Measurements from ENCODE around the gene AIG1. TPM values are rescaled to one million over a fixed set of nuclear protein-coding genes. Genes with fewer than 3 reads are reported as not detected.

AIG1 gene
- total RNA-seq, 3 donors from 2014 or later (not counting 1 experiment from before 2014, with no cell fraction given) = 5.6 to 8.9 (median 6.2) TPM

GRCh38 chr6:143258945-143259344 lies 198.3 kb downstream of the AIG1 start:
- Histone ChIP-seq H3K36me3 (ENCODE audit: control insufficient read depth, insufficient read depth, low read length) (no peaks in the 10 kb centered on the region), H3K9me3 (ENCODE audit: control insufficient read depth, insufficient read depth, low read length) (no peaks in the 10 kb centered on the region), H3K4me1 (ENCODE audit: control insufficient read depth, insufficient read depth, low read length) (no peaks in the 10 kb centered on the region), H3K4me3 (ENCODE audit: low read length) (no peak overlapping the region), H3K27me3 (ENCODE audit: control insufficient read depth, insufficient read depth, low read length) (no peaks in the 10 kb centered on the region), H3K27ac (ENCODE audit: low read length) (no peak overlapping the region)
- H3K36me3 Mint-ChIP-seq = no peaks in the 10 kb centered on the region
- DNase-seq (no peak), ATAC-seq (no peak)
- H3K4me3 Mint-ChIP-seq = no peak overlapping the region
- TF ChIP-seq, protein P1, sequence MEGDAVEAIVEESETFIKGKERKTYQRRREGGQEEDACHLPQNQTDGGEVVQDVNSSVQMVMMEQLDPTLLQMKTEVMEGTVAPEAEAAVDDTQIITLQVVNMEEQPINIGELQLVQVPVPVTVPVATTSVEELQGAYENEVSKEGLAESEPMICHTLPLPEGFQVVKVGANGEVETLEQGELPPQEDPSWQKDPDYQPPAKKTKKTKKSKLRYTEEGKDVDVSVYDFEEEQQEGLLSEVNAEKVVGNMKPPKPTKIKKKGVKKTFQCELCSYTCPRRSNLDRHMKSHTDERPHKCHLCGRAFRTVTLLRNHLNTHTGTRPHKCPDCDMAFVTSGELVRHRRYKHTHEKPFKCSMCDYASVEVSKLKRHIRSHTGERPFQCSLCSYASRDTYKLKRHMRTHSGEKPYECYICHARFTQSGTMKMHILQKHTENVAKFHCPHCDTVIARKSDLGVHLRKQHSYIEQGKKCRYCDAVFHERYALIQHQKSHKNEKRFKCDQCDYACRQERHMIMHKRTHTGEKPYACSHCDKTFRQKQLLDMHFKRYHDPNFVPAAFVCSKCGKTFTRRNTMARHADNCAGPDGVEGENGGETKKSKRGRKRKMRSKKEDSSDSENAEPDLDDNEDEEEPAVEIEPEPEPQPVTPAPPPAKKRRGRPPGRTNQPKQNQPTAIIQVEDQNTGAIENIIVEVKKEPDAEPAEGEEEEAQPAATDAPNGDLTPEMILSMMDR (IDR thresholded peaks at IDR 0.05) = no peak
- intact Hi-C loops (cut with micrococcal nuclease) = no loop called here
- H3K9me3 Mint-ChIP-seq = no peaks in the 10 kb centered on the region
- no peaks in the 10 kb centered on the region for H3K27me3 Mint-ChIP-seq (ENCODE audit: low read depth in 2 of 2)
- H3K4me1 Mint-ChIP-seq = no peaks in the 10 kb centered on the region
- H3K27ac Mint-ChIP-seq = no peak overlapping the region

- H3K4me3 ChIP-seq (ENCODE audit: low read length) = no peak overlapping the region
- no peaks in the 10 kb centered on the region for H3K4me1 ChIP-seq (ENCODE audit: control insufficient read depth, insufficient read depth, low read length)
- no peak for ATAC-seq
- Mint-ChIP-seq H3K27me3 (ENCODE audit: low read depth in 2 of 2) (no peaks in the 10 kb centered on the region), H3K4me3 (no peak overlapping the region), H3K9me3 (no peaks in the 10 kb centered on the region), H3K36me3 (no peaks in the 10 kb centered on the region), H3K27ac (no peak overlapping the region), H3K4me1 (no peaks in the 10 kb centered on the region)
- H3K27me3 ChIP-seq (ENCODE audit: control insufficient read depth, insufficient read depth, low read length) = no peaks in the 10 kb centered on the region
- 98% methylated on average over 7 of the region's 7 CpGs for WGBS (ENCODE audit: insufficient coverage)
- H3K27ac ChIP-seq (ENCODE audit: low read length) = no peak overlapping the region
- TF ChIP-seq, protein P1 (IDR thresholded peaks at IDR 0.05) = no peak
- no peaks in the 10 kb centered on the region for H3K36me3 ChIP-seq (ENCODE audit: control insufficient read depth, insufficient read depth, low read length)
- no peak for DNase-seq
- no peaks in the 10 kb centered on the region for H3K9me3 ChIP-seq (ENCODE audit: control insufficient read depth, insufficient read depth, low read length)
- intact Hi-C loops (cut with micrococcal nuclease) = no loop called here
Measured at GRCh38 chr6:143260857-143261256, 200.2 kb downstream of the AIG1 start.

DNA sequence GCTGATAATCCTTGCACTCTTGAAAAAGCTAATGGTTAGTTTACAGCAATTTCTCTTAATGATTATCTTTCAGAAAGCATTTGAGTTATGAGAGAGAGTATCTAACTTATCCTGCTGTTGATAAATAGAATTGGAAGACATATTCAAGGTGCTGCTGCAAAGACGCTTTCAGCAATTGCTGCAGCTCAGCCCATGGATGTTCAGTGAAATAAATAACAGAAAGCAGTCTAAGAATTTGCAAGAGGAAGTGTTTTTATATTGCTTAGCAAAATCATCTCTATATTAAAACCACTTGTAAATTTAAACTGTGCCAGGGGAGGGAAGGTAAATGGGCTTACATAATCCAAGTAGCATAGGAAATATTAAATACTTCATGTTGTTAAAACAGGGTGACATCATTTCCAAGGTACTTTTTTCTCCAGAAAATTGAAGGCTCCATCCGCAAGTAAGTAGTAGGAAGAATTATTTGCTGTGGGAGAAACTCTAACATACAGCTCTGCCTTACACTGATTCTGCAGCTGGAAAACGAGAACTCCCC lies 201.3 kb downstream of the AIG1 start:
- no peaks in the 10 kb centered on the region for H3K36me3 Mint-ChIP-seq
- H3K4me1 ChIP-seq (ENCODE audit: control insufficient read depth, insufficient read depth, low read length) = no peaks in the 10 kb centered on the region
- ATAC-seq (no peak), DNase-seq (no peak)
- H3K9me3 ChIP-seq (ENCODE audit: control insufficient read depth, insufficient read depth, low read length) = no peaks in the 10 kb centered on the region
- no peak overlapping the region for H3K4me3 Mint-ChIP-seq
- no peak overlapping the region for H3K27ac ChIP-seq (ENCODE audit: low read length)
- H3K36me3 ChIP-seq (ENCODE audit: control insufficient read depth, insufficient read depth, low read length) = no peaks in the 10 kb centered on the region
- 100% methylated on average over 1 of the region's 3 CpGs for WGBS (ENCODE audit: insufficient coverage)
- intact Hi-C loops (cut with micrococcal nuclease) = no loop called here
- TF ChIP-seq, protein P1 (IDR thresholded peaks at IDR 0.05) = no peak
- H3K4me3 ChIP-seq (ENCODE audit: low read length) = no peak overlapping the region
- no peaks in the 10 kb centered on the region for H3K4me1 Mint-ChIP-seq
- no peak overlapping the region for H3K27ac Mint-ChIP-seq
- no peaks in the 10 kb centered on the region for H3K9me3 Mint-ChIP-seq
- no peaks in the 10 kb centered on the region for H3K27me3 ChIP-seq (ENCODE audit: control insufficient read depth, insufficient read depth, low read length)
- H3K27me3 Mint-ChIP-seq (ENCODE audit: low read depth in 2 of 2) = no peaks in the 10 kb centered on the region

DNA sequence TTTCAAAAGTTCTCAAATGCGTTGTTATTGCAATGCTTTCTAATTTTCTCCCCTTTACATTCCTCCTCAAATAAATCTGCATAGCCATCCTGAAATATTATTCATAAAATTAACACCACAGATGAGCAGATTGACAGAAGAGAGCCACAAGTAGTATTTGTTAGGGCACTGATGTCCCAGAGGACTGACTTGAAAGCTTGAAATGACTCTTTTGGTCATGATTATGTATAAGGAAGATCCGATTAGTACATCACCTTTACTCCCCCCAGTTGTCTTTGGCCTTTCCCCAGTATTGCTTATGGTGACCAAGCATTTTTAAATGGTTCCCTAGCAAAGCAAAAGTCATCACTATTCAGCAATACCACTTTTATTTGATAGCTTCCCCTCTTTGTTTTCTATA lies 202.2 kb downstream of the AIG1 start:
- no peaks in the 10 kb centered on the region for H3K9me3 ChIP-seq (ENCODE audit: control insufficient read depth, insufficient read depth, low read length)
- H3K4me3 ChIP-seq (ENCODE audit: low read length) = no peak overlapping the region
- TF ChIP-seq, protein P1 (IDR thresholded peaks at IDR 0.05) = no peak
- H3K9me3 Mint-ChIP-seq = no peaks in the 10 kb centered on the region
- no peaks in the 10 kb centered on the region for H3K36me3 Mint-ChIP-seq
- 89% methylated on average over 1 of the region's 2 CpGs for WGBS (ENCODE audit: insufficient coverage)
- no peak overlapping the region for H3K27ac Mint-ChIP-seq
- H3K27me3 ChIP-seq (ENCODE audit: control insufficient read depth, insufficient read depth, low read length) = no peaks in the 10 kb centered on the region
- no peaks in the 10 kb centered on the region for H3K4me1 Mint-ChIP-seq
- no peaks in the 10 kb centered on the region for H3K36me3 ChIP-seq (ENCODE audit: control insufficient read depth, insufficient read depth, low read length)
- H3K27ac ChIP-seq (ENCODE audit: low read length) = no peak overlapping the region
- H3K27me3 Mint-ChIP-seq (ENCODE audit: low read depth in 2 of 2) = no peaks in the 10 kb centered on the region
- H3K4me3 Mint-ChIP-seq = no peak overlapping the region
- DNase-seq = no peak
- no peak for ATAC-seq
- no peaks in the 10 kb centered on the region for H3K4me1 ChIP-seq (ENCODE audit: control insufficient read depth, insufficient read depth, low read length)
- intact Hi-C loops (cut with micrococcal nuclease) = no loop called here
